Fibroblast of skin of scalp (primary cell): ENCODE measurements around the gene DOLPP1.

Experiments used
- DNase-seq: peaks from one replicate; pipeline ENCODE4 v3.0.0-alpha.2; 2013

DOLPP1 gene

GRCh38 chr9:129064499-129064908, 16.4 kb upstream of the DOLPP1 start:
- DNase-seq, result no peak

DNA sequence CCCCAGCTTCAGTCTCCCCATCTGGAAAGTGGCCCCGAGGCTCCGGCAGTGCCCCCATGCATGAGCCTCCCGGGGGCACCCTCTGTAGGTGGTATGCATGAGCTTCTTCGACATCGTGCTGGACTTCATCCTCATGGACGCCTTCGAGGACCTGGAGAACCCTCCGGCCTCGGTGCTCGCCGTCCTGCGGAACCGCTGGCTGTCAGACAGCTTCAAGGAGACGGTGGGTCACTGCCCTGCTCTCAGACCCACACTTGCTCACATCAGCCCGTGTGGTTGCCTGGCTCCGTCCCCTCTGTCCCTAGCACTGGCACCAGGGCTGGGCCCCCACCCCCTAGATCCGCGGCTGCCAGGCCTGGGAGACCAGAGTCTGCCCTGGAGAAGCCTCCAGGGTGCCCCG, 12.8 kb upstream of the DOLPP1 start:
- no peak for DNase-seq

GRCh38 chr9:129068990-129069861, 11.7 kb upstream of the DOLPP1 start:
- no peak for DNase-seq

DNA sequence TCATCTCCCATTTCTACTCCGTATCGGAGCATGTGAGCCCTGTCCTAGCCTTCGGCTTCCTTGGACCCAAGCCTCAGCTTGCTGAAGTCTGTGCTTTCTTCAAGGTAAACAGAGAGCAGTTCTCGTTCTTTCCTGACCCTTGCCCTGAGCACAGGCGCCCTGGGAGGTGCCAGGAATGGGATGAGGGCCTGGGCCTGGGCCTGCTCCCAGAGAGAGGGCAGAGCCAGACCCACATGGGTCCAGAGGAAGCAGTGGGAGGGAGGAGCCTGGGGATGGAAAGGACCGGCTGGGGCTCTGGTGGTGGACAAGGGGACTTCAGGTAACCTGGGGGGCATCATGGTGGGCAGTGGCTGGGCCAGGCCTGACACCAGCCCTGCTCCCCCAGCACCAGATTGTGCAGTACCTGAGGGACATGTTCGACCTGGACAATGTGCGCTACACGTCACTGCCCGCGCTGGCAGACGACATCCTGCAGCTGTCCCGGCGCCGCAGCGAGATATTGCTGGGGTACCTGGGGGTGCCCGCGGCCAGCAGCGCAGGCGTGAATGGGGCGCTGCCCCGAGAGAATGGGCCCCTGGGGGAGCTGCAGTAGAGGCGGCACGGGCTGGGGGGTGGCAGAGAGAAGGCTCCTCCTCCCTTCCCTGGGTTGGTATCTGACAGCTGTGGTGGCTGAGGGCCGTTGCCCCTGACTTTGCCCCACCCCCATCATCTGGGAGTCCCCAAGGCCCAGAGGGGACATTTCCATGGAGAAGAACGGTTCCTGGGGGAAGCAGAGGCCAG, 10.9 kb upstream of the DOLPP1 start:
- DNase-seq, result no peak

GRCh38 chr9:129070696-129071525, 10.0 kb upstream of the DOLPP1 start:
- no peak for DNase-seq

DNA sequence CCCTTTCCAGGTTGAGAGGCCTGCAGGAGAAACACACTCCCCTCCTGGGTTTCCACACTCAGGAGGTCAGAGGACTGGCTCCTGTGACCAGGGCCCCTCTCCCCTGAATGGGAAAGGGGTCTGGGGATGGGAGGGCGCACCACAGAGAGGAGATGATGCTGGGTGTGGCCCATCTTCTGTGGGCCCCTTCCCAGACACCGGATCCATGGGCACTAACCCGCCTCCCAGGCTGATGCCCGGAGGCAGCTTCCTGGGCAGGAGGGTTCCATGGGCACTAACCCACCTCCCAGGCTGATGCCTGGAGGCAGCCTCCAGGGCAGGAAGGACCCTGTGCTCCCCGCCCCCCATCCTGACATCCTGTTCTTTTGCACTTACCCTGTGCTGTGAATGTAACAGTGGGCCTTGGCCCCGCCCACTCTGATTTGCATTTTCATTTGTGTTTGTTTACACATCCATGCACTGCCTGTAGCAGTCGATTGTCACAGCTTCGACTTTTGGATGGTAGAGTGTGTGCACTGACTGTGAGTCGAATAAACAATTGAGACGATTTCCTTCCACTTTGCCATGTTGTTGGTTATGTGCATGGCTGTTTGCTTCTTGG, 9.3 kb upstream of the DOLPP1 start:
- no peak for DNase-seq

GRCh38 chr9:129072171-129072570, 8.7 kb upstream of the DOLPP1 start:
- no peak for DNase-seq

DNA sequence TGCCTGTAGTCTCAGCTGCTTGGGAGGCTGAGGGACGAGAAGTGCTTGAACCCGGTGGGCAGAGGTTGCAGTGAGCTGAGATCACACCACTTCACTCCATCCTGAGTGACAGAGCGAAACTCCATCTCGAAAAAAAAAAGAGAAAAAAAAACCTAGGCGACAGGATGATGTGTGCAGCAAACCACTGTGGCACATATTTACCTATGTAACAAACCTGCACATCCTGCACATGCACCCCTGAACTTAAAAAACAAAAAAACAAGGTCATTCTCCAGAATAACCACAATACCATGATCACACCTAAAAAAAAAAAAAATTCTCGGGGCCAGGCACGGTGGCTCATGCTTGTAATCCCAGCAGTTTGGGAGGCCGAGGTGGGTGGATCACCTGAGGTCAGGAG, 7.5 kb upstream of the DOLPP1 start:
- no peak for DNase-seq

GRCh38 chr9:129074106-129074505, 6.8 kb upstream of the DOLPP1 start:
- DNase-seq, result no peak

DNA sequence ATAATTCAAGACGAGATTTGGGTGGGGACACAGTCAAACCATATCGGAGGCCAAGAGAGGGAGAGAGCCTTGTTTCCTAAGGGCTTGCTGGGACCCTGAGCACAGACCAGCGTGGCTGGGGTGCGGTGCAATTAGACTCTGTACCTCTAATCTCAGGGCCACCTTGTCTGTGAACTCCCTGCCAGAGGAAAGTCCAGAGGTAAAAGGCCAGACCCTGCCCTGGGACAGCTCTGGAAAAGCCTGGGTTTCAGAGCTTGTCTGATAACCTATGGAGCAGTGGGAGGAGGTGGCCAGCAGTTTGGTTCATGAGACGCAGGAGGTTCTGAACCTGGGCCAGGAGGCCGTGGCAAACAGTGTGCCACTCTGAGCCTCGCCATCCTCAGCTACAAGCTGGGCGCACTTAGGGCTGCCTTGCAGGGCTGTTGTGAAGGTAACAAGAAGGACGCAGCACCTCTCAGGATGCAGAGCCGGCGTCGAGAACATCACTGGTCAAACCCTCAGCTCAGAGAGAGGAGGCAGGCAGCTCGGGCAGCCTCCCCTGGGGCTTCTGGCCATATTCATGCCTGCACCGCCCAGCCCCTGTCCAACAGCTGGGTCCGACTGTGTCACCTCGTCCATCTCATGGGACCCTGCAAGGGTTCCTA, 4.8 kb upstream of the DOLPP1 start:
- DNase-seq, result no peak

DNA sequence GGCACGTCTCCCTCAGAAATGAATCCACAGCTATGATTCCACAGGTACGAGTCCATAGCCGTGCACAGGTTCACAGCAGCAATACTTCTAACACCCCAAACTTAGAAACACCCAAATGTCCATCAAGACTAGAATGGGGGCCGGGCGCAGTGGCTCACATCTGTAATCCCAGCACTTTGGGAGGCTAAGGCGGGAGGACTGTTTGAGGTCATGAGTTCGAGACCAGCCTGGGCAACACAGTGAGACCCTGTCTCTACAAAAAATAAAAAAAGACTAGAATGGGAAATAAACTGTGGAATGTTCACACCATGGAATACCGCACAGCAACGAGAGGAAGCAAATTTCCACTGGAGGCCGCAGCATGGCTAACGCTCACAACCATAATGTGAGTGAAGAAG, 4.3 kb upstream of the DOLPP1 start:
- DNase-seq, result no peak

GRCh38 chr9:129077236-129077635, 3.7 kb upstream of the DOLPP1 start:
- no peak for DNase-seq

DNA sequence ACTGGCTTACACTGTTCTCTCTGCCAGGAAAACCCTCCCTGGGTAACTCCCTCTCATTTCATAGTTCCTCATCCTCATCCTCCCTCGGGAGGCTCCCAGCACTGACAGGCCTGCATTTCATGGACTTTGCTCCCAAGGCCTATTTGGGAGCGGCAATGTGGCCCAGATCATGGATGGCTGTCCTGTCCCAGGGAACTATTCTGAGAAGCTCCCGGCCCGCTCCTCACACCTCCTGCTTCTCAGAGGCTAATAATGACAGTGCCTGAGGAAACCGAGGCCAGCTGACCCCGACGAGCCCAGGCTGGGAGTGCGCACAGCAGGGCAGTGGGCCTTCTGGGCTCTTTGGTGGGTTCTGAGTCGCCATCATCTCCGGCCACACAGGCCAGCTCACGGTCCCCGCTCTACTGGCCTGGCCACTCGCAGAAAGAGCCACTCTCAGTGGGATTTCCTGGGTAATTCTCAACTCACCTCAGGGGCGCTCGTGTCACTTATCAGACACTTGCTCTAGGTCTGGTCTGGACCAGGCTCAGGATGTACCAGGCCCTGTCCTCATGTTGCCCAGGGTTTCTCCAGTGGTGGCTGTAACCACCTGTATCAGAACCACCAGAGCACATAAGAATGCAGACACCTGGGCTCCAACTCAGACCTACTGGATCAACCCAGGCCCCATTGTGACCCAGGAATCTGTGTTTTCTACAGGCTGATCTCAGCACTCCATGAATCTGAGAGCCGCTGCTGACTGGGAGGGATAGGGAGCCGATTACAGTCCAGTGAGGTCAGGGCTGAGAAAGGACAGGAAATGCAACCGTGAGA, 2.0 kb upstream of the DOLPP1 start:
- DNase-seq, result no peak

DNA sequence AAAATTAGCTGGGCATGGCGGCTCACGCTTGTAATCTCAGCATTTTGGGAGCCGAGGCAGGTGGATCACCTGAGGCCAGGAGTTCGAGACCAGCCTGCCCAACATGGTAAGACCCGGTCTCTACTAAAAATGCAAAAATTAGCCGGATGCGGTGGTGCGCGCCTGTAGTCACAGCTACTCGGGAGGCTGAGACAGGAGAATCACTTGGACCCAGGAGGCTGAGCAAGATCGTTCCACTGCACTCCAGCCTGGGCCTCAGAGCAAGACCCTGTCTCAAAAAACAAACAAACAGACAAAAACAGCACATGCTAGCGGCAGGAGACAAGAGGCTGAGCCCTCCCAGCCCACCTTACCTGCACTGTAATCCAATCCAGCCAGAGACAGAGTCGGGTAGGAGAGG, 1.1 kb upstream of the DOLPP1 start:
- DNase-seq, result no peak

GRCh38 chr9:129080298-129080600, 662 bp upstream of the DOLPP1 start:
- DNase-seq, result no peak

- DNase-seq, result no peak
These were observed 535 bp downstream of the DOLPP1 start for GRCh38 chr9:129081388-129081904.

DNA sequence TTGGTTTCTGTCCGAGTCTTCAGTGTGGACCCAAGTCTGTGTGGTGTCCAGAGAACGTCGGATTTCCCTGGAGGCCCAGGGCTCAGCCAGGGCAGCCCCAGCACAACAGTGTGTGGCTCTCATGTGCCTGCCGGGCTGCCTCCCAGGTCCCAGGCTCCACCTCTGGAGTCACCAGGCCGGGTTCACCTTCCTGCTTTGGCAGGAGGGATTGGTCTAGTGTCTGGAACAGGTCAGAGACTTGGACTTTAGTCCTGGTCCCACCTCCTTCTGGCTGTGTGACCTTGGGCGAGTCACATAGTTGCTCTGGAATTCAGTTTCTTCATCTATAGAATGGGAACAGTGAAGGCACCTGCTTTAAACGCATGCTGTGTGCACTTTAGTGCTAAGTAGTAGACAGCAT, 3.2 kb downstream of the DOLPP1 start:
- DNase-seq, result no peak

DNA sequence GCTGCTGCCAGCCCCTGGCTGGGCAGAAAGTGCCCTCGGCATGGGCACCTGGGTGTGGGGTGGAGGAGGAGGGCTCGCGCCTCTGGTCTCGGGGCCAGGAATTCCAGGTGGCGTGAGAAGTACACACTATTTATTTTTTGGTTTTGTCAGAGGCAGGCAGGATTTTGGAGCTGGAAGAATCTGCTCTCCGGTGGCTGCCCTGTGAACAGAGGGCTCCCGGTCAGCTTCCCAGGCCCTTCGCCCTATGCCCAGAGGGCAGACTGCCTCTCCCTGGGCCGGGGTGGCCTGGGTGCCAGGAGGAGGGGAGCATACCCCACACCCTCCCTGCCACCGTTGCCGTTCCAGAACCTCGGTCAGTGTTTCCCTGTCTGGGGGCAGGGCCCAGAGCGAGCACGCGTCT, 8.3 kb downstream of the DOLPP1 start:
- DNase-seq, result no peak

GRCh38 chr9:129093602-129094386, 12.9 kb downstream of the DOLPP1 start:
- no peak for DNase-seq
